Measurements from ENCODE around the gene PRLR. TPM values are rescaled to one million over a fixed set of nuclear protein-coding genes. Genes with fewer than 3 reads are reported as not detected.

Gene PRLR
- total RNA-seq, 2 experiments from 2014 or later, result not detected

DNA sequence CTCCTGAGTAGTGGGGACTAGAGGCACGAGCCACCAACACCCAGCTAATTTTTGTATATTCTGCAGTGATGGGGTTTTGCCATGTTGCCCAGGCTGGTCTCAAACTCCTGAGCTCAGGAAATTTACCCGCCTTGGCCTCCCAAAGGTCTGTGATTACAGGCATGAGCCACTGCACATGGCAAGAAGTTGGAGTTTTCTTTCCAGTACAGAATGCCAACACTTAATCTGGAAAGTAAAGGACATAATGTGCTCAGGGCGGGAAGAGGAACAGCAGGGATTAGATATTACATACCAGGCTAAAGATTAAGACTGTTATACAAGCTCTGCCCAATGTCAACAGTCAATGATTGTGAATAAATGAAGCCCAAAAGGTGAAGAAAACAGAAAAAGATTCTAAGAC lies 135.3 kb downstream of the PRLR start:
- DNase-seq, result no peak
- CTCF ChIA-PET, result no interaction called here
- POLR2A ChIA-PET, result no interaction called here
- Mint-ChIP-seq H3K4me3 (no peak overlapping the region), H3K36me3 (ENCODE audit: low read depth) (no peaks in the 10 kb centered on the region), H3K27ac (no peak overlapping the region), H3K27me3 (peaks cover 6% of the 10 kb centered on the region), H3K9me3 (no peaks in the 10 kb centered on the region), H3K4me1 (ENCODE audit: low read depth) (no peaks in the 10 kb centered on the region)
- intact Hi-C loops (cut with micrococcal nuclease), result no loop called here
- ATAC-seq, result no peak
- TF ChIP-seq, protein P1, sequence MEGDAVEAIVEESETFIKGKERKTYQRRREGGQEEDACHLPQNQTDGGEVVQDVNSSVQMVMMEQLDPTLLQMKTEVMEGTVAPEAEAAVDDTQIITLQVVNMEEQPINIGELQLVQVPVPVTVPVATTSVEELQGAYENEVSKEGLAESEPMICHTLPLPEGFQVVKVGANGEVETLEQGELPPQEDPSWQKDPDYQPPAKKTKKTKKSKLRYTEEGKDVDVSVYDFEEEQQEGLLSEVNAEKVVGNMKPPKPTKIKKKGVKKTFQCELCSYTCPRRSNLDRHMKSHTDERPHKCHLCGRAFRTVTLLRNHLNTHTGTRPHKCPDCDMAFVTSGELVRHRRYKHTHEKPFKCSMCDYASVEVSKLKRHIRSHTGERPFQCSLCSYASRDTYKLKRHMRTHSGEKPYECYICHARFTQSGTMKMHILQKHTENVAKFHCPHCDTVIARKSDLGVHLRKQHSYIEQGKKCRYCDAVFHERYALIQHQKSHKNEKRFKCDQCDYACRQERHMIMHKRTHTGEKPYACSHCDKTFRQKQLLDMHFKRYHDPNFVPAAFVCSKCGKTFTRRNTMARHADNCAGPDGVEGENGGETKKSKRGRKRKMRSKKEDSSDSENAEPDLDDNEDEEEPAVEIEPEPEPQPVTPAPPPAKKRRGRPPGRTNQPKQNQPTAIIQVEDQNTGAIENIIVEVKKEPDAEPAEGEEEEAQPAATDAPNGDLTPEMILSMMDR (IDR thresholded peaks at IDR 0.05), result no peak

DNA sequence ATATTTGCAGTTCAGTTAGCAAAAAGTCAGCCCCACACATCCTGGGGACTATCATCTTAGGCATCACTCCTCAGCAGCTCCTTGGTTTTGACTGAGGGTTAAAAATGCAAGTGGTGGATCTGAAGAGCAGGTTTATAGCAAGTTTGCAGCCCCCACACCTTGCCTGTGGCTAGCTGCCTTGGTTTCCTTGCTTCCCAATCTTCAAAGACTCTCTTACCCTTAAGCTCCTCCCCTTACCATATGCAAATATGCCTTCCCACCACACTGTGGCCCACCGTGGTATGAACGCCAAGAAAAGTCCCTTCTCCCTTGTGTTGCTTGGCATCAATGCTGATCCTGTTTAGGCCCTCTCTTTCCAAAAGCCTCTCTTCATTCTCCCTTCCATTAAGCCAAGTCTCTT lies 137.6 kb downstream of the PRLR start:
- intact Hi-C loops (cut with micrococcal nuclease), result no loop called here
- peaks cover 5% of the 10 kb centered on the region for H3K27me3 Mint-ChIP-seq
- H3K4me3 Mint-ChIP-seq, result no peak overlapping the region
- ChIA-PET POLR2A (interaction anchor here (0.6 kb wide), 1 partner anchor 8 kb away, joined by 3 read pairs; no protein-coding TSS in a partner anchor), CTCF (interaction anchor here (1.4 kb wide), 1 partner anchor 91 kb away, joined by 4 read pairs; no protein-coding TSS in a partner anchor)
- H3K27ac Mint-ChIP-seq, result no peak overlapping the region
- H3K4me1 Mint-ChIP-seq (ENCODE audit: low read depth), result no peaks in the 10 kb centered on the region
- TF ChIP-seq, protein P1 (IDR thresholded peaks at IDR 0.05), result no peak
- H3K9me3 Mint-ChIP-seq, result no peaks in the 10 kb centered on the region
- no peak for DNase-seq
- ATAC-seq, result no peak
- H3K36me3 Mint-ChIP-seq (ENCODE audit: low read depth), result no peaks in the 10 kb centered on the region

DNA sequence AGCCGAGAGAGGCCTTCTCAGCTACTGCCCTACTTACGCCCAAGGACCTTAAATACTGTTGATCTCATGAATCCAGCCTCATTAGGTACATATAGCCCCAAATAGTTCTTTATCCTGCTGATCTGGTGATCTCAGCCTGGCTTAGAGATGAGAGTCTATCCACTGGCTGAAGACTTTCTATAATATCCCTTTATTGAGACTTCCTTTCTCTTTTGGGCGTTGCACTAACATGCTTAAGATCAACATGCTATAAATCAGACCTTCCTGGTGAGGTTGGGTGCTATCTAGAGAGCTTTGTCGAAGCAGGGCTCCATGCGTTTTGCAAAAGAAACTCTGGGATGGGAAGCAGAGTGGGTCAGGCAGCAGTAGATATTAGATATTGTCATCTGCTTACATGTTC lies 138.6 kb downstream of the PRLR start:
- Mint-ChIP-seq H3K27ac (no peak overlapping the region), H3K36me3 (ENCODE audit: low read depth) (no peaks in the 10 kb centered on the region), H3K4me3 (no peak overlapping the region), H3K9me3 (no peaks in the 10 kb centered on the region), H3K4me1 (ENCODE audit: low read depth) (no peaks in the 10 kb centered on the region), H3K27me3 (peaks cover 2% of the 10 kb centered on the region)
- POLR2A ChIA-PET, result no interaction called here
- CTCF ChIA-PET, result interaction anchor here (1.4 to 1.7 kb wide), 2 partner anchors 92 to 988 kb away, joined by 4 read pairs; no protein-coding TSS in a partner anchor
- TF ChIP-seq, protein P1 (IDR thresholded peaks at IDR 0.05), result no peak
- no peak for ATAC-seq
- DNase-seq, result no peak
- intact Hi-C loops (cut with micrococcal nuclease), result no loop called here

DNA sequence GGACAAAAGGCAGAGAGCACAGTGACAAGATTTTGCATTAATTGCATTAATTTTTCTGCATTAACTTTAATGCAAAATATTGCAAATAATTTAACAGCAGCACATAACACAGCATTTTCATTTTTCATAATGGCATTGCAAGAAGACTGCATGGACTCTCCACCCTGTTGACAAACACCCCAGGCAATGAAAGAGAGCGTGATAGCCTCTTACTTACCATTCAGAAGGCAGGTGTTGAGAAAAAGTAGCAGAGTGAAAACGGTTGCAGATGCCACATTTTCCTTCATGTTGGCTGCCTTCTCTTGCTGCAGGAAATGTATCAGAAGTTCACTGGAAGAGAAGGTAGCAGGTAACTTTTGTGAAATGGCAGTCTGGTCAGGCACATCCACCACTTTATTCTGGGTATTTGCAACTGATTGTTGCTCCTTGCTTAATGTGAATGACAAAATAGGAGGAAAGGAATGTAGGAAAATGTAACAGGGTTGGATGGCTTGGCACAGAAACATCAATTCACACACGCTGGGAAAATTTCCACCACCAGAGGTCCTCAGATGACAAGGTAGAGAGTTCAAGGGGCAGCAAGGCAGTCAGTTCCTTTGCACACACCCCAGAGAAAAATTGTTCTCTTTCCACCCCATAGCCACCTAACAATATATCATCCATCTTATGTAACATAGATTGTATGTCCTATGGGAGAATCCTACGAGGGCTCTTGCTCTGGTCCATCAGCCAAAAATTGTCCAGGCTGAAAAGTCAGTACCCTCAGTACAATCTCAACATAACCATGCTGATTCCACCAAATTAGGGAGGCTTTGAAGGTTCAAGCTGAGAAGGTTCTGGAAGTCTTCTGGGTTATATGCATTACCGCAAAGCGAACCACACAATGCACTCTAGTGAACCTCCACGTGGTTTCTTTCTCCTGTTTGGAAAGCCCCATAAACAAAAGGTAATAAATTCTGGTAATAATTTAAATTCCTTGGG lies 140.7 kb downstream of the PRLR start:
- Mint-ChIP-seq H3K4me1 (ENCODE audit: low read depth) (no peaks in the 10 kb centered on the region), H3K4me3 (no peak overlapping the region), H3K27me3 (peaks cover 3% of the 10 kb centered on the region), H3K27ac (no peak overlapping the region), H3K9me3 (no peaks in the 10 kb centered on the region), H3K36me3 (ENCODE audit: low read depth) (no peaks in the 10 kb centered on the region)
- DNase-seq (peak; percentile 68), ATAC-seq (peak; percentile 53)
- intact Hi-C loops (cut with micrococcal nuclease), result loop anchor here (5.0 kb wide), 2 partner anchors 93 to 838 kb away; no protein-coding TSS in a partner anchor
- ChIA-PET POLR2A (no interaction called here), CTCF (interaction anchor here (0.9 to 1.7 kb wide), 8 partner anchors 10 to 990 kb away, joined by 3 to 14 read pairs (median 4); no protein-coding TSS in a partner anchor)
- TF ChIP-seq, protein P1 (IDR thresholded peaks at IDR 0.05), result peak; percentile 61

DNA sequence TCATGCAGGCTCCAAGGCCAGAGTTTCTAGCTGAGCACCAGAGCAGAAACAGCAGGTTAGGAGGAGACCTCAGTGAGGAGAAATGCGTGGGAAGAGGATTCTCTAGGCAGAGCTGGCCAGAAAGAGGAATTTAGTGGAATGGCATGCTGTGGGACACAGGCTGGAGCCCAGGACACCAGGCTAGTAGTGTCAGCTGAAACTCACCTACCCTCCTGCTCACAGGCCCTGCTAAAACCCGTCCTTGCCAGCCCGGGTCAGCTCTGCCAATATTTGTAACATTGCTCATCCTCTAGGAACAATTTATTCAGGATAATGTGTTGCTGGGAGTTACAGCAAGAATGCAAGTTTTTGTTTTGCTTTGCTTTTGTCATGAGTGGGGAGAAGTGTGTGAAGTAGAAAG lies 142.3 kb downstream of the PRLR start:
- TF ChIP-seq, protein P1 (IDR thresholded peaks at IDR 0.05), result no peak
- H3K4me3 Mint-ChIP-seq, result no peak overlapping the region
- intact Hi-C loops (cut with micrococcal nuclease), result loop anchor here (5.0 kb wide), 2 partner anchors 94 to 839 kb away; no protein-coding TSS in a partner anchor
- no peak overlapping the region for H3K27ac Mint-ChIP-seq
- ATAC-seq, result no peak
- peaks cover 5% of the 10 kb centered on the region for H3K27me3 Mint-ChIP-seq
- POLR2A ChIA-PET, result interaction anchor here (0.9 kb wide), 1 partner anchor 563 kb away, joined by 3 read pairs; no protein-coding TSS in a partner anchor
- DNase-seq, result no peak
- no peaks in the 10 kb centered on the region for H3K4me1 Mint-ChIP-seq (ENCODE audit: low read depth)
- H3K36me3 Mint-ChIP-seq (ENCODE audit: low read depth), result no peaks in the 10 kb centered on the region
- no peaks in the 10 kb centered on the region for H3K9me3 Mint-ChIP-seq
- CTCF ChIA-PET, result interaction anchor here (1.0 to 1.8 kb wide), 4 partner anchors 10 to 839 kb away, joined by 3 to 8 read pairs (median 4); no protein-coding TSS in a partner anchor
